Kidney capillary endothelial cell (primary cell): Measurements from ENCODE around the gene BCAR3.

Source experiments
- DNase-seq: peaks from one replicate; pipeline ENCODE4 v3.0.0-alpha.2; 2018; ENCODE audit warnings: low spot score

Gene BCAR3

DNA sequence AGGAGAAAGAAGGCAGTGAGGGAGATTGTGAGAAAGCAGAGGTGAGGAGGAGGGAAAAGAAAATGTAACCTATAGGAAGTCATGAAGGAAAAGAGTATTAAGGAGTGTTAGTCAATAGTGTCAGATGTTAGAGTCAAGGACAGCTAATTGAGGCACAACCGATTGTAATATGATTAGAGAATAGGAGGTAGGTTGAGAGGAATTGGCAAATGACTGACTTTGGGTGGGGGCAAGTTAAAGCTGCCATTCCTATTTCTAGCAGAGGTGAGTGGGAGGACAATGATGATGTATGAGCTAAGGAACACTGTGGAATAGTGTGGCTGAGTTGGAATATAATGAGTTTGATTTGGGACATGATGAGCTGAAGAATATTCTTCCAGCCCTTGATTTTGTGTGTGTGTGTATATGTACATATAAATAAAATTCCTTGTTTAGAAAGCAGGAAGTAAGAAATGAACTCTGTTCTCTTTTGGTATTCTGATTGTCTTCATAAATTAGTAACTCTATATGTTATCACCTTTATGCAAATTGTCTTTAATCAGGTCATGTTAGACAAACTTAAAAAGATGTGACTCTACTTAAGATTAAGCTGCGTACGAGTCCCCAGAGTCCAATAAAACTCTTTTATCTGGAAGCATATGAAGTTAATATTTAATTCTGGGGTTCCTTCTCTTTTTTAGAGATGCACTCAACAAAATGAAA is 135.3 kb downstream of the BCAR3 start:
- DNase-seq = no peak

DNA sequence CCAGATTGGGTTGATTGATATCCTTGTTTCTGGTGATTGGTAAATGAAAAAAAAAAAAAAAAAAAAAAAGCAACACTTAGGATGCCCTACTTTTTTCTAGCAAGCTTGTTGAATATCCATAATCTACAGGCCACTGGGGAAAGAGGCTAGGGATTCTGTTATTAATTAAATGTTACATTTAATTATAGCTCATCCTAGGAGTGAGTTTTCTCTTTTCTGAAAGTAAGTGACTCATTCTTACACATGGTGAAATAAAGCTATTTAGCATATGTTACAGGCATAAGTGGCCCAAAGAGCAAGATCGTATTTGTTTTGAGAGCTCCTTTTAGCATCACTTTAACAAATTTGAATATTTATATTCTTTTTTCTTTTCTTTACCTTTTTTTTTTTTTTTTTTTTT is 139.2 kb downstream of the BCAR3 start:
- no peak for DNase-seq

DNA sequence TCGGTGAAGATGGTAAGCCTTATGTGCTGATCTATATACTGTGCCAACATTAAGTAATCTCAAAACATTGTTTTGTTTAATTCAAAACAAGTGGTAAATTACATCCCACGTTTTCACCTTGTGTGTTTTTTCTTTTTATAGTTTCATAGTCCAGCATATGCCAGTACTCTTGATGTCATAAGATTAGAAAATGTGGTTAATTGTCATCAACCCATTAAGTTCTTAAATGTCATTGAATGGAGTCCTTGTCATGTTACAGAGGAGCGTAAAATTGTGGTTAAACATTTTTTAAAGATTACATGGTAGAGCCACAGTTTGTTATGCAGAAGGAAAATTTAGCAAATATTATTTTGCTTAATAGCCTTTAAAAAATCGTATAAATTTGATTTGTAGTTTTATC is 140.6 kb downstream of the BCAR3 start:
- no peak for DNase-seq

DNA sequence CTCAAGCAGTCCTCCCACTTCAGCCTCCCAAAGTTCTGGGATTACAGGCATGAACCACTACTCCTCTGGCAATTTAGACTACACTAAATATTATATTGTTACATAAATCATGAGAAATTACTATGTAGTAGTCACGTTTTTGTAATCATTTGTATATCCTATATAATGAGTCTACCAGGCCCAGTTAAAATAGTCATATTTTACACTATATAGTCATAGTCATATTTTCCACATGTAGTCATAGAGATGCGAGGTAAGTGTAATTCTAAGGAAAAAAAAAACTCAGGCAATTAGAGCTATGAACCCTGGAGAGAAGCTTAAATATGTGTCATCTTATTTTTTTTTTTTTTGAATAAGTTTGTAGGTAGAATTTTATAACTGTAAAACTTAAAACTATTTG is 143.7 kb downstream of the BCAR3 start:
- DNase-seq = no peak

DNA sequence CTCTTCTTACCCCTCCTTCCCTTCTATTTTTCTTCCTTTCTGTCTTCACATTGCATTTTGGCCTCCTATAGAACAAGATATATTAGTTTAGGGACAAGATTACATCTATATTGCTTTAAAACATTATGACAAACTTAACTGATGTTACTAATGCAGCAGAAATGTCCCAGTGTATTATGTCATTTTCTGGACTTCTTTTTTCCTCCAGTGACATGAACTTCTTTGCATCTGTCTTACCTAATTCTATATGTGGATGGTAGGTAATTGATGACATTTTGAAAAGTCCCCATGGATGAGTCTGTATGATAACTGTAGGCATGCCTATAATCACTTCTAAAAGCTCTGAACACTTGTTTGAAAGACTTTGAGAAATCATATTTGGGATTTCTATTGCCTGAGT is 144.2 kb downstream of the BCAR3 start:
- DNase-seq = no peak

DNA sequence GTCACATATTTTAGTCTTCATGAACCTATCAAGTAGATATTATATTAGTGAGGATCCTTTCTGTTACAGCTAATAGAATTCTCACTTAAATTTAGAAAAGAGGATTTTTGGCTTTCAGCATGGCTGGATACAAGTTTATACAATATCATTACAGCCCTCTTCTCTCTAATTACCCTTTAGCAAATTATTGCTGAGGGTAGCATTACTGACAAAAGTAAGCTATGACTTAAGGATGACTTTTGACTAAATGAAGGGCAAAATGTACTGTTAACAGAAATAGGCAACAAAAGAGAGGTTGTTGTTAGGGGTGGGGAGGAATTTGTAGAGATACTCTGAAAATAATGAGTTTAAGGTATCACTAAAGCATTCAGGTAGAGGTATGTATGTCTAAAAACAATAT is 148.0 kb downstream of the BCAR3 start:
- no peak for DNase-seq

DNA sequence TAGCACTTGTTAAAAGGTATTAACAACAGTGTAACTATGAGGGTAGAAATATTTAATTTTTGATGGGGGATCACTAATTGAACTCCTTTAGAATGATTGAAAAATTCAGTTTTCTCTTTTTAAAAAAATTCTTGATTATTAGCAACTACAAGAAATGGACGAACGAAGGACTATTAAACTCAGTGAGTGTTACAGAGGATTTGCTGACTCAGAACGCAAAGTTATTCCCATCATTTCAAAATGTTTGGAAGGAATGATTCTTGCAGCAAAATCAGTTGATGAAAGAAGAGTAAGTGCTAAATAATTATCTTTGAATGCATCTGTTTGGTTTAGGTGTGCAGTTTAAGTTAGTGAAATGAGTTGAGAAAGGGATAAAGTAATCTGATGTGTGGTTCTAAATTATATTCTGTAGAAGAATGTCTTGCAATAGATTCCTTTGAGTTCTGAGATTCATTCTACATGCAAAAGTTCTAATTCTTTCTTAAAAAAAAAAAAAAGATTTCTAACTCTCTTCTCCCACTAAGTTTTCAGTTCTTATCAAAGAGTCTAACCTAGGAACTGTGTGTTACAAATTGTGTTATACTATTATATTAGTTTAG is 148.8 kb downstream of the BCAR3 start:
- no peak for DNase-seq

DNA sequence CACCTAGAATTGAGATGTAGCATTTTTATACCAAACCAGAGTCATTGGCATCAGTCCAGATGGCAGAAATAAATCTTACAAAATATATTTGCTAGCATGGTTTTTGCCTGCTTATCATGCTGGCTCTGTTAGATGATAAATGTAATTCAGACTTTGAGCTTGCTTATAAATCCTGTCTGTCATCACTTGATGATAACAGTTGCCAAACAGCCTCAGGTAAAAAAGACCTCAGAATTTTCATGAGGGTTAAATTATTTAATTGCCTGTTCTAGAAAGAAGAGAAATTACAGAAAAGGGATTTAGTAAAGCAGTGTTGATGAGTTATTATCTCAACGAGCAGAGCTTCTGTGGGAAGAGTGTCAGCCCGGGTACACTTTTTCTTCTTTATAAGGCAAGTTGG is 150.4 kb downstream of the BCAR3 start:
- DNase-seq = no peak

DNA sequence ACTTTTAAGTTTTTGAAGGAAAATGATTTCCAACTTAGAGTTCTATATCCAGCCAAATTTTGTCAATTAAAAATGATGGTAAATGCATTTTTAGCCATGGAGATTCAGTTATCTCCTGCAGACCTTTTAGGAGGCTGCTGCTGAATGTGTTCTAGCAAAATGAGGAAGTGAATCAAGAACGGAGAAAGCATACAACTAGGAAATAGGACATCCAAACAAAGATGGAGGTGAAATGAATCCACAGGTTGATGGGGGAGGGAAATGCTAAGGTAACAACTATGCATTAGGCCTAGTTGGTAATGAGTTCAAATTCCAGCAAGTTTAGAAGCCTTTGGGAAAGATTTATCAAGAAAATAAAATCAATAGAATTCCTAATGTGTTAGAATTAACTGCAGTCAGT is 153.2 kb downstream of the BCAR3 start:
- DNase-seq = no peak

DNA sequence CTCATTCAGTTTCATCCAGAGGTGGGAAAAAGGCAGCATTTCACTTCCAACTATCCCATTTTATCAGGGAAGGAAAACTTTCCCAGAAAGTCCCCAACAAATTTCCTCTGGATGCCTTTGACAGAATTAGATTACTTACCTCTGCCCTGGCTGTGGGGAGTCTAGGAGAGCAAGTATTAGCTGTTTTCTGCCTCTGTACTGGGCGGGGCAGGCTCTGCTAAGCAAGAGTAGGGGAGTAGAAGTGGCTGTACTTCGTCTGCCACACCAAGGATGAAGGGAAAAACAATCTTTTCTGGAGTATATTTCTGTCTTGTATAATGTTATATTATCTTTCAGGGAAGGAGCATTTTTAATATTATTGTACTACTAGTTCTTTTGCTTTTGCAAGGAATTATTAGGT is 155.2 kb downstream of the BCAR3 start:
- DNase-seq = no peak

DNA sequence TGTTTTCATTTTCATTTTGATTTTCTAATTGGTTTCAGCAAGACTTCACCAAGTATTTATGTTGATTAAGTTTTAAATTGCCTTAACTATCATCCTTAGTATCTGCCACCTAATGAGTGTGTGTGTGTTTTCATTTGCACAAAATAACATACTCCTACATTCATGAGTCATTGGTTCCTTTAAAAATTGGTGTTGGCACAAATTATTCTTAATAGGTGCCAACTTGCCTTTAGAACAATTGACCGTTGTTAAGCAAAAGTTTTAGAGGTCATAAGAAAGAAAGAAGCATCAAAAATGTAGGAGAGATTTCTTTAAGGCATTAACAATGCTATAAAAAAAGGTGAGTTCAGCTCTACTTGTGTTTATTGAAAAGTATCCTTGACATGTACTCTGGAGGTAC is 156.2 kb downstream of the BCAR3 start:
- no peak for DNase-seq

DNA sequence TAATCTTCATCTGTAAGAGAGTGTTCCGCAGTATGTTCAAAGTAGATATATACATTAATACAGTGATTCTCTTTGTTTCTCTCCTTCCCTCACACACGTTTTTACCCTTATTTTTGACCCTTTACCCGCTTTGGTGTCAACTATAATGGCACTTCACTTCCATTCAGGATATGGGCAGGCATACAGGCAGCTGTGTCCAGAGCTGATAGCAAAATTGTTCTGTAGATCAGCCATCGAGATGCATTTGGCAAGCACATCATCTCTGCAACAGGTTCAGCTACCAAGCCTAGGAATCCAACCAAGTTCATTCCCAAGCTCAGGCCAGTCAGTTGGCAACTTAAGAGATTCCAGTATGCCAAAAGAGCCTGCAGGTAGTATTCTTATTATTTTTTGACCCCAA is 158.9 kb downstream of the BCAR3 start:
- no peak for DNase-seq

DNA sequence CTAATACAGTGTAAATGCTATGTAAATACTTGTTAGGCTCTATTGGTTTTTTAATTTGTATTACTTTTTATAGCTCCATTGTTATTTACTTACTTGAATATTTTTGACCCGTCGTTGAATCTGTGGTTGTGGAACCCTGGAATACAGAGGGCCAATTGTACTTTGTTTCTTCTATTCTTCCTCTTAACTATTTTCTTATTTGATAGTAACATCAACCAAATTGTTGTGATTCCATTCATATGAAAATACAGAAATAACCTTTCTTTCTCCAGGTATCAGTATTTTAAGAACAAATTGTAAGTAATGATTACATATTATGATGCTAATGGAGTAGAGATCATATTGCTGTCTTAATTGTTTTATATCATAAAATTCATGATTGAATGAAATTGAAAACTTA is 160.0 kb downstream of the BCAR3 start:
- DNase-seq = no peak

DNA sequence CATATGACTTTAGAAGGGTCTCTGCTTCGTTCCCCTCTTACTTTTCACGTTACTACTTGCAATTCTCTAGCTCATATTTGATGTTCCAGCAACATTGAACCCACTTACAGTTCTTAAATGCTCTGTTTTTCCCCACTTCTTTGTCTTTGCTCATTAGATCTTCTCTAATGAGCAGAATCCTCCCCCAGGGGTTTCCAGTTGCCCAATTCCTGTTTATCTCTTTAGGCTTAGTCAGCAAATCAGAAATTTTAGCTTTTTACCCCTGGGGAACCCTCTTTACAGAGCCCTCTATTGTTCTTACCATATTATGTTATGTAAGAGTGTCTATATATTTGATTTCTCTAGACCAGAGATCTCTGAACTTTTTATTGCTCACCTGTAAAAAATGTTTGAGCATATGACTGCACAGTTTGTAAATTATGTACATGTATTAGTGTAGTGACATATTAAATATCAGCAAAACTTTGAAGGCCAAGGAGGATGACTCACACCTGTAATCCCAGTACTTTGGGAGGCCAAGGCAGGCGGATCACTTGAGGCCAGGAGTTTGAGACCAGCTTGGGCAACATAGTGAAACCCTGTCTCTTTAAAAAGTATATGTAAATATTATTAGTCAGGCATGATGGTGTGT is 162.3 kb downstream of the BCAR3 start:
- DNase-seq = no peak

DNA sequence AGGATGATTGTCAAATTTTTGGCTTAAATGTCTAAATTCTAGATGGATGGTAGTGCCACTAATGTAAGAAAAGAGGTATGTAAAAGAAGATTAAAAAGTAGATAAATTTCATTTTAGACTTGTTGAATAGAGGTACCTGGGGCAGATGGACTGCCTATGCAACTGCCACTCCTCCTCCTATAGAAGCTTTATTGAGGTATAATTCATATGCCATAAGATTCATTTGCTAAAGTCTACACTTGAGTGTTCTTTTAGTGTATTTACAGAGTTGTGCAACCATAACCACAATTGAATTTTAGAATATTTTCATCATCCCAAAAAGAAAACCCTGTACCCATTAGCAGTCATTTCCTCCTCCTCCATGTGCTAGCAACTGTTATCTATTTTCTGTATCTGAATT is 163.1 kb downstream of the BCAR3 start:
- no peak for DNase-seq

DNA sequence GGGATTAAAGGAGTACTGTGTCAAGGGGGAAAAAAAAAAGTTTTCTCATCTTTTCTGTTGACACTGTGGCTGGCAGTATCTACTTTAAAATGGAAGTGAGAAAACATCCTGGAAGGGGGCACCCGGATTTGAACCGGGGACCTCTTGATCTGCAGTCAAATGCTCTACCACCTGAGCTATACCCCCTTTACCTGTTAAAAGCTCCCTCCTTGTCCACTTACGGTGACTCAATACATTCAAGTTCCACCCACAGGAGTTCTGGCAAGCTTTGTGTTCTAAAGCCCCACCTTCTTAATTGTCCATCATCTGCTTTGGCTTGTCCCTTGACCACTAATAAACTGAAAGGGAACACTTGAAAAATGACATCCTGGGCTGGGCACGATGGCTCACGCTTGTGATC is 165.5 kb downstream of the BCAR3 start:
- no peak for DNase-seq
